GM21825 (cell line): ENCODE measurements around the gene IL32.

ENCODE experiments used
- ATAC-seq: cut with Tn5 transposase; IDR thresholded peaks from one replicate; pipeline ENCODE4 v1.9.1; 2021; ENCODE audit warnings: mild to moderate bottlenecking, moderate library complexity; ENCODE audit not compliant: unreplicated experiment

The IL32 gene, protein sequence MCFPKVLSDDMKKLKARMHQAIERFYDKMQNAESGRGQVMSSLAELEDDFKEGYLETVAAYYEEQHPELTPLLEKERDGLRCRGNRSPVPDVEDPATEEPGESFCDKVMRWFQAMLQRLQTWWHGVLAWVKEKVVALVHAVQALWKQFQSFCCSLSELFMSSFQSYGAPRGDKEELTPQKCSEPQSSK

GRCh38 chr16:3065069-3065741, at the start of gene IL32:
IL32 (plus strand) TSS chr16:3065640; CDS start chr16:3065812, 172 bp downstream.
- ATAC-seq = no peak

GRCh38 chr16:3015865-3016521, 49.4 kb upstream of the IL32 start:
- no peak for ATAC-seq

- ATAC-seq = no peak
These were observed 48.1 kb upstream of the IL32 start for GRCh38 chr16:3017344-3017743.

- no peak for ATAC-seq
These were observed 47.5 kb upstream of the IL32 start, which contains the start of gene CLDN6 for GRCh38 chr16:3017794-3018506. CLDN6 (minus strand) TSS chr16:3018183; CDS start chr16:3016021, 2,162 bp downstream.

DNA sequence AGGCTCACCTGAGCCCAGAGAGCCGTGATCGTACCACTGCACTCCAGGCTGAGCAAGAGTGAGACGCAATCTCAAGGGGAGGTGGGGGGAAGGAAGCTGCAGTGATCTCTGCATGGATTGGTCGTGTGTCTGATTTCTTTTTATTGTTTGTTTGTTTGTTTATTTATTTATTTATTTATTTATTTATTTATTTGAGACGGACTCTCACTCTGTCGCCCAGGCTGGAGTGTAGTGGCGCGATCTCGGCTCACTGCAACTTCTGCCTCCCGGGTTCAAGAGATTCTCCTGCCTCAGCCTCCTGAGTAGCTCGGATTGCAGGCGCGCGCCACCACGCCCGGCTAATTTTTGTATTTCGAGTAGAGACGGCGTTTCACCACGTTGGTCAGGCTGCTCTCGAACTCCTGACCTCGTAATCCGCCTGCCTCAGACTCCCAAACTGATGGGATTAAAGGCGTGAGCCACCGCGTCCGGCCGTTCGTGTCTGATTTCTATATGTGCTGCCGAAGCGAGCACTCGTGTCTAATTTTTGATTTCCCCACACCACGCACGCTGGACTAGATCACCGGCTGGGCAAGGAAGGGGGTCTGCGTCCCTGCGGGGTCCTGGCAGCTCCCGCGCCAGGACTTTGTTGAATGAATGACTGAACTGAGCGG, 45.7 kb upstream of the IL32 start:
- no peak for ATAC-seq

GRCh38 chr16:3020247-3020603, 45.2 kb upstream of the IL32 start, which contains the start of gene TNFRSF12A:
TNFRSF12A (plus strand) TSS chr16:3020368; CDS start chr16:3020398, 30 bp downstream.
- peak; percentile 27 for ATAC-seq

DNA sequence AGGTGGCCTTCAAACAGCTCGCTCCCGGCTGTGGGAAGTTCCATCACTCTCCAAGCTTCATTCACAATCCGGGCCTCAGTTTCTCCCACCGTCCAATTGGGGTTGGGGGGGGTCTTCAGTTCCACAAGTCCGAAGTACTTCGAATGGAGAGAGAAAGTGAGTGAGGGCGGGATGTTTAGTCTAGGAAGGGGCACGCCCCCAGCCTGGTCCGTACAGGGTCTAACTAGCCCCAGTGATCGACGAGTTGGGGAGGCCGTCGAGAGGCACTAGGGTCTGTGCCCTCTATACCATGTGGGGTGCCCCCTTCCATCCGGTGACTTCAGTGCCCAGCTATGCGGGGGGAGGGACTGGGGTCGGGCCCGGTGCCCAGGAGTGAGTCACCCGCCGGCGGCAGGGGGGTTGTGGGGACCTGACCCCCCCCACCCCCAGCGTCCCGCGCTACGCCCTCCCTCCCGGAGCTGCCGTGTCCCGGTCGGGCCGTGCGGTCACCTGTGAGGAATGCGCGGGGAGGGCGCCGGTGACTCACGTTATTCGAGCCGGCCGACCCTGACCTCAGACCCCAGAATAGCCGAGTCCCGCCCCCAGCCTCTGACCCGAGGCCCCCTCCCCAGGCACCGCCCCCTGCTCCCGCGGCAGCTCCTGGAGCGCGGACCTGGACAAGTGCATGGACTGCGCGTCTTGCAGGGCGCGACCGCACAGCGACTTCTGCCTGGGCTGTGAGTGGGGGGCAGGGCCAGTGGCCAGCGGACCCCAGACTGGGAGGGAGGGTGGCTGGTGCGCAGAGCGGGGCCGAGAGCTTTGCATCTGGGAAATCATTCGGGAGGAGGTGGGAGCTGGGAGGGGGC, 44.6 kb upstream of the IL32 start:
- ATAC-seq = no peak

- no peak for ATAC-seq
These were observed 43.8 kb upstream of the IL32 start for GRCh38 chr16:3021449-3022207.

DNA sequence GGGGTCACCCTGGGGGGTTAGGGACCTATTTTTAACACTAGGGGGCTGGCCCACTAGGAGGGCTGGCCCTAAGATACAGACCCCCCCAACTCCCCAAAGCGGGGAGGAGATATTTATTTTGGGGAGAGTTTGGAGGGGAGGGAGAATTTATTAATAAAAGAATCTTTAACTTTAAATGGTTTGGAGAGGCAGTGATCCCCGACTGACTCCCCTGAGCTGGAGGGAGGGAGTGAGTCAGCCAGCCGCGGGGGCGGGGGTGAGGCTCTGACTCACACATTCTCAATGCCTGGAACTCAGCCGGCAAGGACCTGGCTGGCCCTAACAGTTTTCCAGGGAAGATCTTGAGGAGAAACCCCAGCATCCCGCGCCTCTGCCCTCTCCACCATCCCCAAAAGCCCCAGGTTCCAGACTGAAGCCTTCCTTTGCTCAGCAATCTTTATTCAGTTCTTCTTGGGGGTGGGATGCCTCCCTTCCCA, 43.2 kb upstream of the IL32 start:
- no peak for ATAC-seq

DNA sequence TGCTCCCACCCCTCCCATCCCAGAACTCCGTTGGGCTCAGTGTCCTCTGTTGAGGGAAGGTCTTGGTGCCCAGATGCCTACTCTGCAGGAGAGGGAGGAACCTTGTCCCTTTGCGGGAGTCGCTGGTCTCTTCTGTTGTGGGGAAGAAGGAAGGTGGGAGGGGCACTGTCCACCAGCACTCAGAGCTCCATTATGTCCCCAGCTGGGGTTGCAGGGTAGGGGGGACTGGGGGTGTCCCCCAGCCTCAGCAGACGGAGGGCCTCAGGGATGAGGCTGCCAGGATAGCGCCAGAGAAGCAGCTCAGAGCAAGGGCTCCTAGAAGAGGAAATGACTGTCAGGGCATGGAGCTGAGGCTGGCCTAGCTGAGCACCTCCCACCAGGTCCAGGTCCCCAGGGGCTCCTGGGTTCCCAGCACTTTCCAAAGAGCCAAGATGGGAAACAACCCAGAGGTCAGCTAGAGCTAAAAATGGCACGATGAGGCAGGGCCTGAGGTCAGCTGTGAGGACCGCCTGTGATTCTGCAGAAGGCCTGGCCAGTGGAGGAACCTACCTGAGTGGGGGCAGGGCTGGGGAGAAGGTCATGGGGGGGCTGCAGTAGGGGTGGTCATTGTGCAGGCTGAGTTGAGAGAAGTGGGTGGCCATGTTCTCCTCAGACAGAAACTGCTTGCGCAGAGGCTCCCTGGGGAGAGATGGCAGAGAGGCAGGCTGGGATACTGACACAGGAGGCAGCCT, 42.6 kb upstream of the IL32 start:
- no peak for ATAC-seq

- ATAC-seq = no peak
These were observed 42.1 kb upstream of the IL32 start for GRCh38 chr16:3023415-3023668.

- ATAC-seq = peak; percentile 56
These were observed 41.6 kb upstream of the IL32 start, which contains the start of the genes HCFC1R1 and THOC6 for GRCh38 chr16:3023669-3024478. HCFC1R1 (minus strand) TSS chr16:3023942; CDS start chr16:3023941, 1 bp downstream. THOC6 (plus strand) TSS chr16:3024035; CDS start chr16:3024327, 292 bp downstream.

DNA sequence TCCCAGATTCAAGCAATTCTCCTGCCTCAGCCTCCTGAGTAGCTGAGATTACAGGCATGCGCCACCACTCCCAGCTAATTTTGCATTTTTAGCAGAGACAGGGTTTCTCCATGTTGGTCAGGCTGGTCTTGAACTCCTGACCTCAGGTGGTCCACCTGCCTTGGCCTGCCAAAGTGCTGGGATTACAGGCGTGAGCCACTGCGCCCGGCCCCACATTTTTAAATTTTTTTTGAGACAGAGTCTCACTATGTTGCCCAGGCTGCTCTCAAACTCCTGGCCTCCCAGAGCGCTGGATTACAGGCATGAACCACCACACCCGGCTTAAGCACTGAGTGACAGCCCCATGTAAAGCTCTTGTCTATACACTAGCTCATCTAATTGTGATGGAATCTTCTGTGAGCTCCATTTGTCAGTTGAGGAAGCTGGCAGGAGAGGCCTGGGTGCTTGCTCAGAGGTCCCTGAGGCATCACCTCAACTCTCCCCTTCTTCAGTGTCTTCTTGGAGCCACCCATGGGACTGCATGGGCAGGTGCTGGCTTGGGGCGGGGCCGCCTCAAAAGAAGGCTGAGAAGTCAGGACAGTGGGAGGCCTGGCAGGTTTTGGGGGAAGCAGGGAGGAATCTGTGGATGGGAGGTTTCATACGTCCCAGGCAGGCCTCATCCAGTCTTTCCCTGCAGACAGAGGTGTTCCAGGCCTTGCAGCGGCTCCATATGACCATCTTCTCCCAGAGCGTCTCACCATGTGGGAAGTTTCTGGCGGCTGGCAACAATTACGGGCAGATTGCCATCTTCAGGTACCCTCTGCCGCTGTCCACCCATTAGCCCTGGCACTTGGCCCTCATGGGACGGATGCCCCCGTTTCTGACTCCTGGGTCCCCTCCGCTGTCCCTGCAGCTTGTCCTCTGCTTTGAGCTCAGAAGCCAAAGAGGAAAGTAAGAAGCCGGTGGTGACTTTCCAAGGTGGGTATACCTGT, 40.1 kb upstream of the IL32 start:
- ATAC-seq = no peak

DNA sequence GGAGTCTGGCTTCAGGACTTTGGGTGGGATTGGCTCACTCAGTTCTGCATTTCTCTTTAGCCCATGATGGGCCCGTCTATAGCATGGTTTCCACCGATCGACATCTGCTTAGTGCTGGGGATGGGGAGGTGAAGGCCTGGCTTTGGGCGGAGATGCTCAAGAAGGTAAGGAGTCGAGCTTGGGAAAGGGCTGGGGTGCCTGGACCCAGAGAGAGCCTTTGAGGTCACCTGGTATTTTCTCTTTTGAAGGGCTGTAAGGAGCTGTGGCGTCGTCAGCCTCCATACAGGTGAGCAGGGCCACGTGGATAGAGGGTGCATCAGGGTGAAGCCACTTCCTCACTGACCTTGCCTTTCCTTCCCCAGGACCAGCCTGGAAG, 39.4 kb upstream of the IL32 start:
- no peak for ATAC-seq

GRCh38 chr16:3026609-3027488, 38.6 kb upstream of the IL32 start:
- ATAC-seq = no peak

GRCh38 chr16:3027489-3027795, 38.0 kb upstream of the IL32 start:
- no peak for ATAC-seq
